D721Med (cell line): Measurements from ENCODE around the gene NUDT3.
"Not testable (repeated sequence)": the region's sequence is repeated elsewhere in the genome, so short reads cannot be mapped to it uniquely, and the experiment has no call there.

Source experiments
- DNase-seq: peaks from one replicate; pipeline ENCODE4 v3.0.0; 2011; ENCODE audit warnings: low spot score; ENCODE audit not compliant: insufficient read length
- FAIRE-seq: peaks from 2 replicates; lab custom pipeline; 2011; peaks lifted over from hg19 to GRCh38; lab: Jason Lieb, UNC
- TF ChIP-seq, protein P1 (sequence below): IDR thresholded peaks from 2 replicates; pipeline ENCODE4 v1.5.1; 2012; ENCODE audit warnings: mild to moderate bottlenecking, control low read depth; ENCODE audit not compliant: insufficient read depth; ENCODE audit errors: missing control alignments

NUDT3 gene

DNA sequence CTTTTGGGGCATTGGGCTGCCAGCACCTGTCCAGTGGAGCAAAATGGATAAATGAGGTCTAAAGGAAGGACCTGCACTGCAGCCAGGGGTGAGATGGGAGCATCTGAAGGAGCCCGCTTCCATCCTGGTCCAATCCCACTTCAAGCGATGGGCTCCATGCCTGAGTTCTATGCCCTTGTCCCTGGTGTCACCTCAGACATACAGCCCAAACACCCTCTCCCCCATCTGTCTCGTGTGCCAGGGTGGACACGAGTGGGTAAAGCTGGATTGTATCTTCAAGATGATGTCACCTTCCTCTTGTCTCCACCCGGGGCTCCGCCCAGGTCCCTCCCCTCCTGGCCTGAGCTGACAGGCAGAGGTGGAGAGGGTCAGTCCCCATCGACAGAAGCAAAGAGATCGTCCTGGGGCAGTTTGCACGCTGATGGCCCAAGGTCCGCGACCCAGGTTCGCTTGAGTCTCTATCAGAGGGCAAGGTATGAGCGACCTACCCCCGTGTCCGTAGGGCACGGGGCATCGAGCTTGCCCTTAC lies 144.2 kb downstream of the NUDT3 start:
- no peak for DNase-seq
- TF ChIP-seq, protein P1, sequence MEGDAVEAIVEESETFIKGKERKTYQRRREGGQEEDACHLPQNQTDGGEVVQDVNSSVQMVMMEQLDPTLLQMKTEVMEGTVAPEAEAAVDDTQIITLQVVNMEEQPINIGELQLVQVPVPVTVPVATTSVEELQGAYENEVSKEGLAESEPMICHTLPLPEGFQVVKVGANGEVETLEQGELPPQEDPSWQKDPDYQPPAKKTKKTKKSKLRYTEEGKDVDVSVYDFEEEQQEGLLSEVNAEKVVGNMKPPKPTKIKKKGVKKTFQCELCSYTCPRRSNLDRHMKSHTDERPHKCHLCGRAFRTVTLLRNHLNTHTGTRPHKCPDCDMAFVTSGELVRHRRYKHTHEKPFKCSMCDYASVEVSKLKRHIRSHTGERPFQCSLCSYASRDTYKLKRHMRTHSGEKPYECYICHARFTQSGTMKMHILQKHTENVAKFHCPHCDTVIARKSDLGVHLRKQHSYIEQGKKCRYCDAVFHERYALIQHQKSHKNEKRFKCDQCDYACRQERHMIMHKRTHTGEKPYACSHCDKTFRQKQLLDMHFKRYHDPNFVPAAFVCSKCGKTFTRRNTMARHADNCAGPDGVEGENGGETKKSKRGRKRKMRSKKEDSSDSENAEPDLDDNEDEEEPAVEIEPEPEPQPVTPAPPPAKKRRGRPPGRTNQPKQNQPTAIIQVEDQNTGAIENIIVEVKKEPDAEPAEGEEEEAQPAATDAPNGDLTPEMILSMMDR = no peak
- no peak for FAIRE-seq

DNA sequence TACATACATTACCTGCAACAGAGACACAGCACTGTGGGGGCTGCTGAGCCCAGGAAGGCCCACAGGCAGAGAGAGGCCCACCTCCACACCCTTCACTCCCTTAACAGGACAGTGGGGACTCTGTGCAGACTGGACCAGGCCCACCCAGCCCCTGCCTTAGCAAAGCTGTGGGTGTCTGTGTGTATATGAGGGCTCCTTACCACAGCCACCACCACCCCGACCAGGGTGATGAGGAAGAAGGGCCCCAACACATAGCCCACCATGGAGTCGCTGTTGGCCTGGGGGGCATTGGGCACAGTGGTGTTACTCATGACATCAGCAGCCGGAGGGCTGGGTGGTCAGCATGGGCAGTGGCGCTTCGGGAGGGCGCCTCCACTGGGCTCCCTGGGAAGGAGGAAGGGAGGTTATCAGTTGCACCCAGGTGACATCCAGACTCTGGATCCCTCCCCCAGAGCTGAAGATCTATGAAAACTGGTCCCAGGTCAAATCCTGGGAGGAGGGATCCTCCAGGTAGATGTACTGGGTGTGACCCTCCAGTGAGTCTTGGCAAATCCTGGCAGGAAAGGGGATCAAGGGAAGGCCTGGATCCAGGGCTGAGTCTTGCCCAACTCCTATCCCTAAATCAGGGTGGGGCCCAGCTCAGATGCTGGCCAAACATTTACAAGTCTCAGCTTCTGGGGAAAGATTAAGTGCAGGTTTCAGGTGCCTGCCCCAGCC lies 144.8 kb downstream of the NUDT3 start:
- FAIRE-seq (no peak), DNase-seq (no peak)
- TF ChIP-seq, protein P1 = no peak

DNA sequence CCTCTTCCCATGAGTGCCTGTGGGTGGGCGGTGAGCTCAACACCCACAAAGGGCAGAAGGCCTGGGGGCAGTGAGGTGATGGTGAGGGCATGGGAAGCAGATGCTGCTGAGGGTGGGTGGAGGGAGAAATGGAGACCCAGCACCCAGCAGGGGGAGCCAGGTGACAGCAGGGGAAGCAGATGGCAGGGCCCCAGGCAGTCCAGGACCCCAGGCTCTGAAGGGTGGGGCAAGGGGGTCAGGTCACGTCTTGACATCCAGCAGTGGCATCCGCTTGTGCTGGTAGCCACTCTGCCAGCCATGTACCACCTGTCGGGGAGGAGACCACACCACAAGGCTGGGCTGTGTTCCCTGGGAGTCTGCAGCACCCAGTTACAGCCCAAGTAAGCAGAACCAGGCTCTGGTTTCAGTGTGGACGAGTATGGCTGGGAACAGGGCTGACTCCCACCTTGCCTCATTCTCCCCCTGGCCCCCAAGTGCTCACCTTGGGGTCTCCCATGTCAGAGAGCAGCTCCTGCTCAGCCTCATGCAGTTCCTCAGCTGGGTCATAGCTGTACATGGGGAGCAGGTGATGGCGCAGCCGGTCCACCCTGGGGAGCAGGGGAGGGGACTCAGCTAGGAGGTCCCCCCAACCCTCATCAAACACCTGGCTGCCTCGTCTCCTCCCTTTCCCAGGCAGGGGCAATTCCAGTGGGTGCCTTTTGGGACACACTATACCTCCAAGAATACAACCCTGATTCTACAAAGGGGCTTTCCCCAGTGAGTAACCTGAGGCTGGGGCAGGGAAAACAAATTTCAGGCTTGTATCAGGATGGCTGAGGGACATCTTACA lies 145.7 kb downstream of the NUDT3 start:
- DNase-seq = no peak
- no peak for FAIRE-seq
- TF ChIP-seq, protein P1 = peak; percentile 49

DNA sequence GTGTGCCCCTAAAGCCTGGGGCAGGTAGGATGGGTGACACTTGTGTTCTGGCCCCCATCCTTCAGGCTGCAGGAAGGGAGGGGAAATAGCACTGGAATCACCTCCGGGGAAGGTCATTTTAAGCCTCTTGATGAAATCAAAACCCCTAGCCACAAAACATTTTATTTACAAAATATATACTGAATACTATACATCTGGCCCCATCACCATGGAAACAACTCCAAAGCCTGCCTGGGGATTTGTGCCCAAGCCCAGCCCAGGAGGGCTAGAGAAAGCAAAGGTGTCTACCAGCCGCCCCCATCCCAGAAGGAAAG lies 146.3 kb downstream of the NUDT3 start:
- DNase-seq = no peak
- TF ChIP-seq, protein P1 = no peak
- no peak for FAIRE-seq

DNA sequence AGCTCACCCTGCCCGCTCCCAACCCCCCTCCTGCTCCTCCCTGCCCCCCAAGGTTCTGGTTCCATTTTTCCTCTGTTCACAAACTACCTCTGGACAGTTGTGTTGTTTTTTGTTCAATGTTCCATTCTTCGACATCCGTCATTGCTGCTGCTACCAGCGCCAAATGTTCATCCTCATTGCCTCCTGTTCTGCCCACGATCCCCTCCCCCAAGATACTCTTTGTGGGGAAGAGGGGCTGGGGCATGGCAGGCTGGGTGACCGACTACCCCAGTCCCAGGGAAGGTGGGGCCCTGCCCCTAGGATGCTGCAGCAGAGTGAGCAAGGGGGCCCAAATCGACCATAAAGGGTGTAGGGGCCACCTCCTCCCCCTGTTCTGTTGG lies 146.7 kb downstream of the NUDT3 start:
- not testable (repeated sequence) for FAIRE-seq, DNase-seq

DNA sequence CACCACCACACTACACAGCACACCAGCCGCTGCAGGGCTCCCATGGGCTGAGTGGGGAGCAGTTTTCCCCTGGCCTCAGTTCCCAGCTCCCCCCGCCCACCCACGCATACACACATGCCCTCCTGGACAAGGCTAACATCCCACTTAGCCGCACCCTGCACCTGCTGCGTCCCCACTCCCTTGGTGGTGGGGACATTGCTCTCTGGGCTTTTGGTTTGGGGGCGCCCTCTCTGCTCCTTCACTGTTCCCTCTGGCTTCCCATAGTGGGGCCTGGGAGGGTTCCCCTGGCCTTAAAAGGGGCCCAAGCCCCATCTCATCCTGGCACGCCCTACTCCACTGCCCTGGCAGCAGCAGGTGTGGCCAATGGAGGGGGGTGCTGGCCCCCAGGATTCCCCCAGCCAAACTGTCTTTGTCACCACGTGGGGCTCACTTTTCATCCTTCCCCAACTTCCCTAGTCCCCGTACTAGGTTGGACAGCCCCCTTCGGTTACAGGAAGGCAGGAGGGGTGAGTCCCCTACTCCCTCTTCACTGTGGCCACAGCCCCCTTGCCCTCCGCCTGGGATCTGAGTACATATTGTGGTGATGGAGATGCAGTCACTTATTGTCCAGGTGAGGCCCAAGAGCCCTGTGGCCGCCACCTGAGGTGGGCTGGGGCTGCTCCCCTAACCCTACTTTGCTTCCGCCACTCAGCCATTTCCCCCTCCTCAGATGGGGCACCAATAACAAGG lies 147.3 kb downstream of the NUDT3 start:
- DNase-seq, FAIRE-seq: not testable (repeated sequence)

DNA sequence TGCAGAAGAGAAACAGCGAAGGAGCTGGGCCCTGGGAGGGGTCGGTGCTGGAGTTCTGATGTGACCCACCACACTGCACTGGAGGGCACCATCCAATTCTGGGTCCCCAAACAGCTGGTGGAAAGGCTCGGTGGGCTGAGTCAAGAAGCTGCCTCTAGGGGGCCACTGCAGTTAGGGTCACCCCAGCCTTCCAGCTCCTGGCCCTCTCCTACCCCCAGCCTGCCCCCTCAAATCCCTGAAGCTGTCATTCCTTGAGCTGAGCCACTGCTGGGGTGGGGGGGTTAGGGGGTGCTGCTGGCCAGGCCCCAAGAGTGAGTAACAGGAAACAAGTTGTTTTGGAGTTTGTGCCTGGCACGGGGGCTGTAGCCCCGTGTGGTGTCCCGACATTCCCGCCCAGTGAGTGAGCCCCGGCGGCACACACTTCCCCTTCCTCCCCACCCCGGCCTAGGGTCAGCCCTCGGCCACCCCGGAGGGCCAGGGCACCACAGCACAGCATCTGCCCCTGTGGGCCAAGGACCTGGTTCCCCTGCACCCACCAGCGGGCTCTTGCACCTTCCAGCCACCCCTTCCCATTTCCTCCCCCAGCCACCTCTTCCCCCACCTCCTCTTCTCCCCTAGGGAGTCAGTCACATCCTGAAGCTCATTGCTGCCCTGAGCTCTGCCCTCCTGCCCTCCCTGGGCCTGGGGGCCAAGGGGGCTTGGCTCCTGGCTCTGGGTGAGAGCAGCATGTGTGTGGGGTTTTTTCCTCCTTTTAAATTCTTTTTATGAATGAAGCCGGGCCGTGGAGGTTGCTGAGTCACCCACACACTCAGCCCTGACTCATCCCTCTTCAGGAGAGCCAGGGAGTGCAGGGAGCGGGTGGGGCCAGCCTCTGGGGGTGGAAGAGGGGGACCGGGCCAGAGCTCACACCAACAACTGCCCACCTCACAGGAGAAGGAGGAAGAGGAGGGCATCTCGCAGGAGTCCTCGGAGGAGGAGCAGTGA lies 148.3 kb downstream of the NUDT3 start:
- TF ChIP-seq, protein P1 = peak; percentile 11
- no peak for DNase-seq
- no peak for FAIRE-seq
